ENCODE measurements around the gene SEPHS1.

GRCh38 chr10:13395540-13395939 is 47.4 kb upstream of the SEPHS1 start:
- TF ChIP-seq POLR2A (IDR thresholded peaks at IDR 0.05): no peak
- TF ChIP-seq, protein P1, sequence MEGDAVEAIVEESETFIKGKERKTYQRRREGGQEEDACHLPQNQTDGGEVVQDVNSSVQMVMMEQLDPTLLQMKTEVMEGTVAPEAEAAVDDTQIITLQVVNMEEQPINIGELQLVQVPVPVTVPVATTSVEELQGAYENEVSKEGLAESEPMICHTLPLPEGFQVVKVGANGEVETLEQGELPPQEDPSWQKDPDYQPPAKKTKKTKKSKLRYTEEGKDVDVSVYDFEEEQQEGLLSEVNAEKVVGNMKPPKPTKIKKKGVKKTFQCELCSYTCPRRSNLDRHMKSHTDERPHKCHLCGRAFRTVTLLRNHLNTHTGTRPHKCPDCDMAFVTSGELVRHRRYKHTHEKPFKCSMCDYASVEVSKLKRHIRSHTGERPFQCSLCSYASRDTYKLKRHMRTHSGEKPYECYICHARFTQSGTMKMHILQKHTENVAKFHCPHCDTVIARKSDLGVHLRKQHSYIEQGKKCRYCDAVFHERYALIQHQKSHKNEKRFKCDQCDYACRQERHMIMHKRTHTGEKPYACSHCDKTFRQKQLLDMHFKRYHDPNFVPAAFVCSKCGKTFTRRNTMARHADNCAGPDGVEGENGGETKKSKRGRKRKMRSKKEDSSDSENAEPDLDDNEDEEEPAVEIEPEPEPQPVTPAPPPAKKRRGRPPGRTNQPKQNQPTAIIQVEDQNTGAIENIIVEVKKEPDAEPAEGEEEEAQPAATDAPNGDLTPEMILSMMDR (IDR thresholded peaks at IDR 0.05): no peak
- TF ChIP-seq EP300 (IDR thresholded peaks at IDR 0.05): no peak
